K562 (cell line): Measurements from ENCODE around the gene DDT.

ENCODE experiments used
- CBX3 ChIP-seq, 2 experiments: IDR thresholded peaks; 1 replicate in 1 of 2; 2 replicates in 1 of 2; pipeline ENCODE4 v1.6.1; 2012; ENCODE audit warnings: inconsistent platforms in 2 of 2, low read length in 2 of 2, borderline replicate concordance in 1 of 2, control low read depth in 1 of 2
- CTCF ChIP-seq, 3 experiments: IDR thresholded peaks in 2 of 3; conservative IDR thresholded peaks in 1 of 3; 2 replicates each; pipeline ENCODE4 v1.5.1; 2011 to 2012; ENCODE audit warnings: low read length in 3 of 3, mild to moderate bottlenecking in 3 of 3, control low read depth in 2 of 3, improper control_type of control experiment in 1 of 3, inconsistent platforms in 1 of 3, low read depth in 1 of 3, mixed read lengths in 1 of 3, moderate library complexity in 1 of 3; ENCODE audit not compliant: insufficient read depth in 2 of 3
- EZH2 ChIP-seq: IDR thresholded peaks from 2 replicates; pipeline ENCODE4 v1.6.1; 2012; ENCODE audit warnings: low read depth, mild to moderate bottlenecking, inconsistent platforms, low read length, borderline replicate concordance
- JUN ChIP-seq, 2 experiments: sonication (generic) in 1 of 2; formaldehyde crosslinking in 1 of 2; IDR thresholded peaks; 2 replicates each; pipeline versions ENCODE4 v1.6.1 to v1.8.0; 2012 to 2022; ENCODE audit warnings: borderline replicate concordance in 2 of 2, mild to moderate bottlenecking in 2 of 2, improper control_type of control experiment in 1 of 2, low read depth in 1 of 2, low read length in 1 of 2, missing genetic modification reagents in 1 of 2
- SLC30A9 ChIP-seq: fragments of 250-450 bp; sonication (Bioruptor Pico); IDR thresholded peaks from 2 replicates; pipeline ENCODE4 v1.8.0; 2022; ENCODE audit warnings: mild to moderate bottlenecking, moderate library complexity
- ZBED1 ChIP-seq: IDR thresholded peaks from 2 replicates; pipeline ENCODE4 v1.6.1; 2014
- ZNF174 ChIP-seq: fragments of 250-450 bp; sonication (Bioruptor Pico); IDR thresholded peaks from 2 replicates; pipeline ENCODE4 v1.4.0; 2020; ENCODE audit warnings: mild to moderate bottlenecking
- TF ChIP-seq, protein P1 (sequence below): fragments of 250-450 bp; sonication (Bioruptor Pico); IDR thresholded peaks from 2 replicates; pipeline ENCODE4 v1.5.0; 2021; ENCODE audit warnings: mild to moderate bottlenecking, borderline replicate concordance

DNA sequence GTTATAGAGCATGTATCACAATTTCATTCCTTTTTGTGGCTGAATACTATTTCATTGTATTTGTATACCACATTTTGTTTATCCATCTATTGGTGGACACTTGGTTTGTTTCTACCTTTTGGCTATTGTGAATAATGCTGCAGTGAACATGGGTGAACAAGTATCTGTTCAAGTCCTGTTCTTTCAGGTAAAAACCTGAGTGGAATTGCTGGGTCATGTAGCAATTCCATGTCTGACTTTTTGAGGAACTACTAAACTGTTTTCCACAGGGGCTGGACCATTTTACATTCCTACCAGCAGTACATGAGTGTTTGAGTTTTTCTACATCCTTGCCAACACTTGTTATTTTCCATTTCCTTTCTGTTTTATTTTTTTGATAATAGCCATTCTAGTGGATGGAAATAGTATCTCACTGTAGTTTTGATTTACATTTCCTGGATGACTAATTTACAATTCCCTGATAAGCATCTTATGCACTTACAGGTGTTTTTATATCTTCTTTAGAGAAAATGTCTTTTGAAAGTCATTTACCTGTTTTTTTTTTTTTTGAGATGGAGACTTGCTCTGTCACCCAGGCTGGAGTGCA lies 49.1 kb upstream of the DDT start:
- no peak for TF ChIP-seq SLC30A9 (CRISPR knock-in tag)
- no peak for TF ChIP-seq ZBED1
- TF ChIP-seq CBX3 (IDR thresholded peaks at IDR 0.05; ENCODE audit: borderline replicate concordance in 1 of 2, low read length in 2 of 2): no peak
- TF ChIP-seq EZH2: no peak
- TF ChIP-seq JUN (IDR thresholded peaks at IDR 0.05; ENCODE audit: borderline replicate concordance, low read depth, low read length): no peak
- no peak for TF ChIP-seq JUN (CRISPR knock-in tag; IDR thresholded peaks at IDR 0.05; ENCODE audit: borderline replicate concordance)
- TF ChIP-seq, protein P1, sequence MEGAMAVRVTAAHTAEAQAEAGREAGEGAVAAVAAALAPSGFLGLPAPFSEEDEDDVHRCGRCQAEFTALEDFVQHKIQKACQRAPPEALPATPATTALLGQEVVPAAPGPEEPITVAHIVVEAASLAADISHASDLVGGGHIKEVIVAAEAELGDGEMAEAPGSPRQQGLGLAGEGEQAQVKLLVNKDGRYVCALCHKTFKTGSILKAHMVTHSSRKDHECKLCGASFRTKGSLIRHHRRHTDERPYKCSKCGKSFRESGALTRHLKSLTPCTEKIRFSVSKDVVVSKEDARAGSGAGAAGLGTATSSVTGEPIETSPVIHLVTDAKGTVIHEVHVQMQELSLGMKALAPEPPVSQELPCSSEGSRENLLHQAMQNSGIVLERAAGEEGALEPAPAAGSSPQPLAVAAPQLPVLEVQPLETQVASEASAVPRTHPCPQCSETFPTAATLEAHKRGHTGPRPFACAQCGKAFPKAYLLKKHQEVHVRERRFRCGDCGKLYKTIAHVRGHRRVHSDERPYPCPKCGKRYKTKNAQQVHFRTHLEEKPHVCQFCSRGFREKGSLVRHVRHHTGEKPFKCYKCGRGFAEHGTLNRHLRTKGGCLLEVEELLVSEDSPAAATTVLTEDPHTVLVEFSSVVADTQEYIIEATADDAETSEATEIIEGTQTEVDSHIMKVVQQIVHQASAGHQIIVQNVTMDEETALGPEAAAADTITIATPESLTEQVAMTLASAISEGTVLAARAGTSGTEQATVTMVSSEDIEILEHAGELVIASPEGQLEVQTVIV: no peak
- TF ChIP-seq ZNF174: no peak
- no peak for TF ChIP-seq CTCF (IDR thresholded peaks at IDR 0.05 in 2 of 3, conservative IDR thresholded peaks at IDR 0.05 in 1 of 3; ENCODE audit: insufficient read depth in 2 of 3, low read depth in 1 of 3, low read length in 3 of 3)
